Natural killer cell (primary cell): ENCODE results near the gene RABL3. TPM values are rescaled to one million over a fixed set of nuclear protein-coding genes. Genes with fewer than 3 reads are reported as not detected.

Experiments
- ATAC-seq, 3 donors: fragments of 150-1000 bp in 2 of 3; fragments of 200-7000 bp in 1 of 3; cut with Tn5 transposase; 1 replicate in 1 of 3; 2 replicates in 2 of 3; pipeline ENCODE4 v1.10.0; 2021; ENCODE audit warnings: mild to moderate bottlenecking in 2 of 3, moderate library complexity in 2 of 3
- DNase-seq, 2 donors: peaks; one replicate each; pipeline versions ENCODE4 v3.0.0 to v3.0.0-alpha.2; 2013 to 2021; ENCODE audit warnings: mixed read lengths in 1 of 2
- H3K27ac ChIP-seq: one replicate; pipeline ENCODE4 v1.5.1; 2013; ENCODE audit warnings: mild to moderate bottlenecking, low read length
- H3K27me3 ChIP-seq: one replicate; pipeline ENCODE4 v1.6.1; 2013; ENCODE audit warnings: low read length; ENCODE audit not compliant: control insufficient read depth, insufficient read depth
- H3K36me3 ChIP-seq: one replicate; pipeline ENCODE4 v1.6.1; 2013; ENCODE audit warnings: low read length; ENCODE audit not compliant: control insufficient read depth, insufficient read depth
- H3K4me1 ChIP-seq: one replicate; pipeline ENCODE4 v1.6.1; 2013; ENCODE audit warnings: low read length; ENCODE audit not compliant: control insufficient read depth, insufficient read depth
- H3K4me3 ChIP-seq: one replicate; pipeline ENCODE4 v1.5.1; 2013; ENCODE audit warnings: low read length
- H3K9me3 ChIP-seq: one replicate; pipeline ENCODE4 v1.6.1; 2013; ENCODE audit warnings: low read length; ENCODE audit not compliant: control insufficient read depth, insufficient read depth
- H3K27ac Mint-ChIP-seq, 2 donors: one replicate each; pipeline ENCODE4 v1.8.0; 2022; ENCODE audit warnings: mild to moderate bottlenecking in 2 of 2, mixed read lengths in 2 of 2, moderate library complexity in 1 of 2
- H3K27me3 Mint-ChIP-seq, 2 donors: one replicate each; pipeline ENCODE4 v1.8.0; 2022; ENCODE audit warnings: low read depth in 2 of 2, mixed read lengths in 2 of 2
- H3K36me3 Mint-ChIP-seq: one replicate; pipeline ENCODE4 v1.8.0; 2022; ENCODE audit warnings: mixed read lengths
- H3K4me1 Mint-ChIP-seq, 2 donors: one replicate each; pipeline ENCODE4 v1.8.0; 2022; ENCODE audit warnings: mixed read lengths in 2 of 2
- H3K4me3 Mint-ChIP-seq: one replicate; pipeline ENCODE4 v1.8.0; 2022; ENCODE audit warnings: mild to moderate bottlenecking, moderate library complexity, mixed read lengths
- H3K9me3 Mint-ChIP-seq, 2 donors: one replicate each; pipeline ENCODE4 v1.8.0; 2022; ENCODE audit warnings: mixed read lengths in 2 of 2
- WGBS: methylation state at CpG from one replicate; pipeline ENCODE4 v1.1.7; 2013; ENCODE audit warnings: missing lambda C conversion rate; ENCODE audit not compliant: insufficient coverage; 5-methylcytosine and 5-hydroxymethylcytosine counted together
- intact Hi-C: fragments of 100-400 bp; cut with micrococcal nuclease; formaldehyde crosslinking; loops from one replicate; pipeline ENCODE4 v1.14.2; 2022
- total RNA-seq, 4 donors: library from RNA; stranded (reverse); fragments of 120-200 nt in 1 of 4; gene quantifications; one replicate each; pipeline versions ENCODE4 v1.2.3 to v1.2.4, GENCODE V29; 2013 to 2022
- TF ChIP-seq, protein P1 (sequence below): fragments of 200-600 bp; IDR thresholded peaks from one replicate; pipeline ENCODE4 v1.8.0; 2022; ENCODE audit warnings: antibody characterized with exemption

RABL3 gene
- total RNA-seq, 3 donors from 2014 or later (not counting 1 experiment from before 2014, with no cell fraction given) = 11.7 to 18.4 (median 16.7) TPM

DNA sequence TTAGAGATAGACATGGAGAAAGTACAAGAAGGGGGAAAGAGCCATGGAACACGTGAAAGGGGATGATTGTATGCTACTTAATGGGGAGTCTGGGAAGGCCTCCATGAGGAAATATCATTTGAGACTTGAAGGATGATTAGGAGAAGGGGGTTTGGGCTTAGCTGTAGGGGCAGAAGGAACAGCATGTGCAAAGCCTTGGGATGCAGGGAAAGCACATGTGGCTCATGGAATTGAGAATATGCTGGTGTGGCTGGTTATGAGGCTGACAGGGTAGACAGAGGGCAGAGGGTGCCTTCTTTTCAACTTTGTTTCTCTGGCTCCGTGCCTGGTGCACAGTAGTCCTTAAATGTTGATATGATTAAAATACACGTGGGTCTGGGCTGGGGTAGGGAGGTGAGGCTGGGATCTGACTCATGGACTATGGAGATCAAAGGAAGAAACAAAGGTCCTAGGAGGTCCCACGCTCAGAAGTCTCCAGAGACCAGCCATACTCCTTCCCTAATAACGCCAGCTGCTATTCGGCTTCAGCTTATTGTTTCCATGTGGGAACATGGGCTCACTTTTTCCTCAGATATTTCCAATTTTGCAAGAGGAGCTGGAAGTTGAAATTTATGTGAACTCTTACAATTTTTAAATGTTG, 1.4 kb upstream of the RABL3 start:
- peak overlapping the region; percentile 100 for H3K27ac ChIP-seq
- no peaks in the 10 kb centered on the region for H3K36me3 ChIP-seq
- H3K27ac Mint-ChIP-seq = peak overlapping the region; percentile 97 to 99
- peaks cover 34 to 41% of the 10 kb centered on the region in 2 donors for H3K4me1 Mint-ChIP-seq
- H3K9me3 Mint-ChIP-seq = no peaks in the 10 kb centered on the region
- no peak for ATAC-seq
- no peak overlapping the region for H3K4me3 ChIP-seq
- H3K27me3 ChIP-seq = no peaks in the 10 kb centered on the region
- intact Hi-C loops = loop anchor here (2.0 to 5.0 kb wide), 2 partner anchors 185 to 1094 kb away; partner anchors contain the start of genes EAF2 and IQCB1
- no peaks in the 10 kb centered on the region for H3K36me3 Mint-ChIP-seq
- WGBS = 74% methylated on average over 6 of the region's 6 CpGs
- no peaks in the 10 kb centered on the region for H3K9me3 ChIP-seq
- TF ChIP-seq, protein P1, sequence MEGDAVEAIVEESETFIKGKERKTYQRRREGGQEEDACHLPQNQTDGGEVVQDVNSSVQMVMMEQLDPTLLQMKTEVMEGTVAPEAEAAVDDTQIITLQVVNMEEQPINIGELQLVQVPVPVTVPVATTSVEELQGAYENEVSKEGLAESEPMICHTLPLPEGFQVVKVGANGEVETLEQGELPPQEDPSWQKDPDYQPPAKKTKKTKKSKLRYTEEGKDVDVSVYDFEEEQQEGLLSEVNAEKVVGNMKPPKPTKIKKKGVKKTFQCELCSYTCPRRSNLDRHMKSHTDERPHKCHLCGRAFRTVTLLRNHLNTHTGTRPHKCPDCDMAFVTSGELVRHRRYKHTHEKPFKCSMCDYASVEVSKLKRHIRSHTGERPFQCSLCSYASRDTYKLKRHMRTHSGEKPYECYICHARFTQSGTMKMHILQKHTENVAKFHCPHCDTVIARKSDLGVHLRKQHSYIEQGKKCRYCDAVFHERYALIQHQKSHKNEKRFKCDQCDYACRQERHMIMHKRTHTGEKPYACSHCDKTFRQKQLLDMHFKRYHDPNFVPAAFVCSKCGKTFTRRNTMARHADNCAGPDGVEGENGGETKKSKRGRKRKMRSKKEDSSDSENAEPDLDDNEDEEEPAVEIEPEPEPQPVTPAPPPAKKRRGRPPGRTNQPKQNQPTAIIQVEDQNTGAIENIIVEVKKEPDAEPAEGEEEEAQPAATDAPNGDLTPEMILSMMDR = no peak
- peaks cover 14% of the 10 kb centered on the region for H3K4me1 ChIP-seq
- peak overlapping the region; percentile 95 for H3K4me3 Mint-ChIP-seq
- no peak for DNase-seq
- H3K27me3 Mint-ChIP-seq = no peaks in the 10 kb centered on the region

GRCh38 chr3:120742849-120743365, 591 bp upstream of the RABL3 start:
- Mint-ChIP-seq H3K27me3 (no peaks in the 10 kb centered on the region), H3K36me3 (no peaks in the 10 kb centered on the region), H3K9me3 (no peaks in the 10 kb centered on the region), H3K4me1 (peaks cover 34 to 41% of the 10 kb centered on the region in 2 donors), H3K27ac (peak overlapping the region; percentile 97 to 99), H3K4me3 (peak overlapping the region; percentile 95)
- peak in 1 of 2 donors; percentile 55 for DNase-seq
- peaks cover 1% of the 10 kb centered on the region for H3K36me3 ChIP-seq
- peak overlapping the region; percentile 91 for H3K4me3 ChIP-seq
- peak overlapping the region; percentile 100 for H3K27ac ChIP-seq
- peaks cover 14% of the 10 kb centered on the region for H3K4me1 ChIP-seq
- under 1% methylated on average over 26 of the region's 26 CpGs for WGBS
- intact Hi-C loops = loop anchor here (1.0 to 5.0 kb wide), 4 partner anchors 147 to 1094 kb away; partner anchors contain the start of genes EAF2, IQCB1 and NDUFB4
- no peaks in the 10 kb centered on the region for H3K9me3 ChIP-seq
- TF ChIP-seq, protein P1 = no peak
- peak; percentile 14 to 20 (median 18) for ATAC-seq
- no peaks in the 10 kb centered on the region for H3K27me3 ChIP-seq

- Mint-ChIP-seq H3K27ac (peak overlapping the region; percentile 97 to 99), H3K36me3 (no peaks in the 10 kb centered on the region), H3K9me3 (peaks cover 0 to 3% of the 10 kb centered on the region in 2 donors), H3K4me3 (peak overlapping the region; percentile 95), H3K4me1 (peaks cover 34 to 41% of the 10 kb centered on the region in 2 donors), H3K27me3 (no peaks in the 10 kb centered on the region)
- DNase-seq (no peak), ATAC-seq (peak; percentile 16 to 42 (median 17))
- Histone ChIP-seq H3K9me3 (no peaks in the 10 kb centered on the region), H3K36me3 (peaks cover 2% of the 10 kb centered on the region), H3K27me3 (no peaks in the 10 kb centered on the region), H3K27ac (peak overlapping the region; percentile 100), H3K4me3 (peak overlapping the region; percentile 91), H3K4me1 (peaks cover 14% of the 10 kb centered on the region)
- WGBS = 10% methylated on average over 10 of the region's 10 CpGs
- TF ChIP-seq, protein P1 = no peak
- intact Hi-C loops = loop anchor here (1.0 to 5.0 kb wide), 4 partner anchors 146 to 1095 kb away; partner anchors contain the start of genes EAF2, IQCB1 and NDUFB4
Observed at GRCh38 chr3:120741837-120742197, 499 bp downstream of the RABL3 start.
